ENCODE results near the gene PARVB.

The PARVB gene

GRCh38 chr22:44087089-44087430 is 63.0 kb downstream of the PARVB start:
- no peak for DNase-seq (ENCODE audit: low read depth)
- peak overlapping the region; percentile 29 for H3K4me3 ChIP-seq (ENCODE audit: low read length)
- TF ChIP-seq CTCF (conservative IDR thresholded peaks at IDR 0.05; ENCODE audit: low read length) = no peak

- no peak for TF ChIP-seq CTCF (conservative IDR thresholded peaks at IDR 0.05; ENCODE audit: low read length)
- peak; percentile 82 for DNase-seq (ENCODE audit: low read depth)
- no peak overlapping the region for H3K4me3 ChIP-seq (ENCODE audit: low read length)
These were observed 65.0 kb downstream of the PARVB start for GRCh38 chr22:44088976-44089570.

- no peak for DNase-seq (ENCODE audit: low read depth)
- TF ChIP-seq CTCF (conservative IDR thresholded peaks at IDR 0.05; ENCODE audit: low read length) = no peak
- no peak overlapping the region for H3K4me3 ChIP-seq (ENCODE audit: low read length)
These were observed 65.8 kb downstream of the PARVB start for GRCh38 chr22:44089717-44090570.

- H3K4me3 ChIP-seq (ENCODE audit: low read length) = no peak overlapping the region
- TF ChIP-seq CTCF (conservative IDR thresholded peaks at IDR 0.05; ENCODE audit: low read length) = no peak
- DNase-seq (ENCODE audit: low read depth) = no peak
These were observed 66.4 kb downstream of the PARVB start for GRCh38 chr22:44090571-44090905.

GRCh38 chr22:44091021-44091721 is 67.1 kb downstream of the PARVB start:
- peak; percentile 29; the same call in 1 of the 2 replicates for TF ChIP-seq CTCF (conservative IDR thresholded peaks at IDR 0.05; ENCODE audit: low read length)
- DNase-seq (ENCODE audit: low read depth) = no peak
- H3K4me3 ChIP-seq (ENCODE audit: low read length) = no peak overlapping the region

- DNase-seq (ENCODE audit: low read depth) = no peak
- TF ChIP-seq CTCF (conservative IDR thresholded peaks at IDR 0.05; ENCODE audit: low read length) = no peak
- no peak overlapping the region for H3K4me3 ChIP-seq (ENCODE audit: low read length)
These were observed 67.6 kb downstream of the PARVB start for GRCh38 chr22:44091751-44092150.
